Measurements from ENCODE around the gene LBHD2.
A peak's percentile ranks its signal among the peaks of the same experiment; 100 is the strongest.
"Not testable (repeated sequence)": the region's sequence is repeated elsewhere in the genome, so short reads cannot be mapped to it uniquely, and the experiment has no call there.

The LBHD2 gene

GRCh38 chr14:103104654-103105452 lies 20.8 kb downstream of the LBHD2 start:
- peak; percentile 45 for DNase-seq (ENCODE audit: low read depth)

- DNase-seq (ENCODE audit: low read depth): no peak
Observed at GRCh38 chr14:103105580-103106150, 21.7 kb downstream of the LBHD2 start.

GRCh38 chr14:103107455-103107854 lies 23.4 kb downstream of the LBHD2 start:
- no peak for DNase-seq (ENCODE audit: low read depth)

- no peak for DNase-seq (ENCODE audit: low read depth)
Observed at GRCh38 chr14:103107941-103108748, 24.1 kb downstream of the LBHD2 start.

- peak; percentile 56 for DNase-seq (ENCODE audit: low read depth)
Observed at GRCh38 chr14:103108749-103109207, 24.8 kb downstream of the LBHD2 start.

- peak; percentile 89 for DNase-seq (ENCODE audit: low read depth)
Observed at GRCh38 chr14:103109535-103110441, 25.8 kb downstream of the LBHD2 start.

- DNase-seq (ENCODE audit: low read depth): peak; percentile 43
Observed at GRCh38 chr14:103110681-103111231, 26.7 kb downstream of the LBHD2 start.

- no peak for DNase-seq (ENCODE audit: low read depth)
Observed at GRCh38 chr14:103111232-103111868, 27.3 kb downstream of the LBHD2 start.

- DNase-seq (ENCODE audit: low read depth): no peak
Observed at GRCh38 chr14:103112400-103113243, 28.6 kb downstream of the LBHD2 start.

- no peak for DNase-seq (ENCODE audit: low read depth)
Observed at GRCh38 chr14:103113303-103113702, 29.3 kb downstream of the LBHD2 start.

GRCh38 chr14:103113774-103114173 lies 29.8 kb downstream of the LBHD2 start:
- no peak for DNase-seq (ENCODE audit: low read depth)

GRCh38 chr14:103115086-103115679 lies 31.2 kb downstream of the LBHD2 start:
- DNase-seq (ENCODE audit: low read depth): not testable (repeated sequence)

GRCh38 chr14:103115845-103116572 lies 32.0 kb downstream of the LBHD2 start:
- DNase-seq (ENCODE audit: low read depth): no peak

GRCh38 chr14:103116636-103117035 lies 32.6 kb downstream of the LBHD2 start:
- no peak for DNase-seq (ENCODE audit: low read depth)

GRCh38 chr14:103117499-103117898 lies 33.5 kb downstream of the LBHD2 start:
- not testable (repeated sequence) for DNase-seq (ENCODE audit: low read depth)

- peak; percentile 31 for DNase-seq (ENCODE audit: low read depth)
Observed at GRCh38 chr14:103118018-103118662, 34.1 kb downstream of the LBHD2 start.

GRCh38 chr14:103118663-103119404 lies 34.8 kb downstream of the LBHD2 start:
- no peak for DNase-seq (ENCODE audit: low read depth)

Data from EH (cell line).